ENCODE results near the gene SOSTDC1.

The SOSTDC1 gene

DNA sequence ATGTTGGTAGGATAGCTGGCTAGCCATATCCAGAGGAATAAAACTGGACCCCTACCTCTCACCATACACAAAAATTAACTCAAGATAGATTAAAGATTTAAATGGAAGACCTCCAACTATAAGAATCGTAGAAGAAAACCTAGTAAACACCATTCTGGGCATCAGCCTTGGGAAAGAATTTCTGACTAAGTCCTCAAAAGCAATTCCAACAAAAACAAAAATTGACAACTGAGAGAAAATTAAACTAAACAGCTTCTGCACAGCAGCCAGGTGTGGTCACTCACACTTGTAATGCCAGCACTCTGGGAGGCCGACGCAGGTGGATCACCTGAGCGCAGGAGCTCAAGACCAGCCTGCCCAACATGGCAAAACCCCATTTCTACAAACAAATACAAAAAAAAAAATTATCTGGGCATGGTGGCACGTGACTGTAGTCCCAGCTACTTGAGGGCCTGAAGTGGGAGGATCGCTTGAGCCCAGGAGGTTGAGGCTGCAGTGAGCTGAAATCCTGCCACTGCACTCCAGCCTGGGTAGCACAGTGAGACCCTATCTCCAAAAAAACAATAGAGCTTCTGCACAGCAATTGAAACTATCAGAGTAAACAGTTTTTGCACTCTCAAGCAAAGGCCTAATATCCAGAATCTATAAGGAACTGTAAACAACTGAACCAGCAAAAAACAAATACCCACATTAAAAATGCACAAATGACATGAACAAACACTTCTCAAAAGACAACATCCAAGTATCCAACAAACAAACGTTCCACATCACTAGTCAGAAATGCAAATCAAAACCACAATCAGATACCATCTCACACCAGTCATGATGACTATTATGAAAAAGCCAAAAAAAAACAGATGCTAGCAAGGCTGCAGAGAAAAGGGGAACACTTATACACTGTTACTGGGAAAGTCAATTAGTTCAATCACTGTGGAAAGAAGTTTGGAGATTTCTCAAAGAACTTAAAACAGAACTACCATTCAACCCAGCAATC lies 49.0 kb downstream of the SOSTDC1 start:
- FAIRE-seq (no peak), DNase-seq (ENCODE audit: insufficient read length) (no peak)
- TF ChIP-seq TAF1 (IDR thresholded peaks at IDR 0.05; ENCODE audit: borderline replicate concordance, low read depth, low read length) (no peak), POLR2A (IDR thresholded peaks at IDR 0.05; ENCODE audit: low read depth, low read length) (no peak), POLR2AphosphoS5 (IDR thresholded peaks at IDR 0.05; ENCODE audit: low read depth, low read length) (no peak)

DNA sequence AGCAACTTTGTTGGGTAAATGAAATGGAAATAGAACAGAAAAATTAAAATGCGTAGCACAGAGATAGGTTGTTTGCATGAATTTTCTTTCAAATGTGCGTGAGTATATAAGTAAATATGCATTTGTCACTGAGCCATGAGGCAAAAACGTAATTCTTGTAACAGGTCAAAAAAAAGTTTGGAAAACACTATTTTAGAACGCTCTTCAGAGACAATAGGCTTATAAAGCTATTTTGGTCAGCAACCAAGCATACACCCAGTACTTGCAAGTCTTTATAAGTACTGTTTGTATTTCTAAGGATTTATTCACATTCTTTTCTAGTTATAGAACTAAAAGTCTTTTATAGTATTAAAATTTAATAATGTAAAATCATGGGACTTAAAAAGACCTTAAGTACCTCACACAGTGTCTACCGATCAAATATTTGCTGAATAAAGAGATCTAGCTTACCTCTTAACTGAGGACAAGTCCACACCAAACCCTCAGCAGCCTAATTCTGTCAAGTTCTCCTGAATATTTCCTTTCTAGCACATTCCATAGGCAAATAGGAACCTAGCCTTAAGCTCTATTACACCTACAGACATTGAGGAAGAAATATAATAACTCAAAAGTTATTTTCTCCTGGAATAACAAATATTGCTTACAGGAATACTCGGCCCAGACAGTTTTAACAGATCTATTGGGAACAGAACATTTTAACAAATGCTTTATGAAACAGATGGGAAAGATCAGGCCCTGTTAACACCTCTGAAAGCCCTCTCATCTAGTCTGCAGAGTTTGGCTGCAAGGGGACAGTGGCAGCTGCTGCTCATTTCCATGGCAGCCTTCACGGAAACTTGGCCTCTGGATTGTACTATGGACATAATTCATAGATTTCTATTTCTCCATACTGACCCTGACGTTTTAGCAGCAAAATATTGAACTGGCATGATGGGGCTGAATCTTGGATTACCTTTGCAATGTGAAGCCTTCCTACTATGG lies 53.0 kb downstream of the SOSTDC1 start:
- no peak for TF ChIP-seq TAF1 (IDR thresholded peaks at IDR 0.05; ENCODE audit: borderline replicate concordance, low read depth, low read length)
- TF ChIP-seq POLR2A (IDR thresholded peaks at IDR 0.05; ENCODE audit: low read depth, low read length): no peak
- no peak for TF ChIP-seq POLR2AphosphoS5 (IDR thresholded peaks at IDR 0.05; ENCODE audit: low read depth, low read length)
- FAIRE-seq (no peak), DNase-seq (ENCODE audit: insufficient read length) (no peak)

All from GM12892 (cell line).